GM12892 (cell line): ENCODE data around the gene SYNE1.

Source experiments
- POLR2A ChIP-seq: IDR thresholded peaks from 2 replicates; pipeline ENCODE4 v1.6.1; 2011; ENCODE audit warnings: low read depth, low read length, control low read depth
- POLR2AphosphoS5 ChIP-seq: IDR thresholded peaks from 2 replicates; pipeline ENCODE4 v1.6.1; 2011; ENCODE audit warnings: low read depth, low read length, control low read depth

GRCh38 chr6:152532556-152533422 is 104.4 kb downstream of the SYNE1 start:
- TF ChIP-seq POLR2A (no peak), POLR2AphosphoS5 (no peak)
